Tibial nerve (tissue), 4 donors: ENCODE measurements around the gene LYSMD1. TPM values are rescaled to one million over a fixed set of nuclear protein-coding genes. Genes with fewer than 3 reads are reported as not detected.
"Not testable (repeated sequence)": the region's sequence is repeated elsewhere in the genome, so short reads cannot be mapped to it uniquely, and the experiment has no call there.

Experiments used
- DNase-seq, 2 donors: peaks; one replicate each; pipeline ENCODE4 v3.0.0-alpha.2; 2019; ENCODE audit warnings: low spot score in 2 of 2
- H3K27ac ChIP-seq, 4 donors: fragments of 200-600 bp; sonication (generic) in 3 of 4; one replicate each; pipeline ENCODE4 v1.5.1; 2017 to 2019; ENCODE audit warnings: mild to moderate bottlenecking in 1 of 4
- H3K27me3 ChIP-seq, 2 donors: fragments of 200-600 bp; sonication (generic) in 1 of 2; one replicate each; pipeline versions ENCODE4 v1.5.1 to v1.6.0; 2017 to 2019
- H3K36me3 ChIP-seq, 3 donors: fragments of 200-600 bp; sonication (generic); one replicate each; pipeline ENCODE4 v1.5.1; 2018 to 2019
- H3K4me1 ChIP-seq, 4 donors: fragments of 200-600 bp; sonication (generic) in 3 of 4; one replicate each; pipeline ENCODE4 v1.5.1; 2017 to 2019
- H3K4me3 ChIP-seq, 4 donors: fragments of 200-600 bp; sonication (generic) in 3 of 4; one replicate each; pipeline ENCODE4 v1.5.1; 2017 to 2019; ENCODE audit warnings: mild to moderate bottlenecking in 1 of 4, moderate library complexity in 1 of 4
- H3K9me3 ChIP-seq, 4 donors: fragments of 200-600 bp; sonication (generic) in 3 of 4; one replicate each; pipeline ENCODE4 v1.5.1; 2017 to 2019
- EP300 ChIP-seq, 2 donors: sonication (generic); formaldehyde crosslinking; IDR thresholded peaks; one replicate each; pipeline ENCODE4 v1.6.1; 2017; ENCODE audit warnings: antibody characterized with exemption in 2 of 2, mild to moderate bottlenecking in 1 of 2
- POLR2A ChIP-seq, 2 donors: fragments of 450-650 bp; IDR thresholded peaks; one replicate each; pipeline ENCODE4 v1.6.1; 2017; ENCODE audit warnings: antibody characterized with exemption in 2 of 2, mild to moderate bottlenecking in 2 of 2, moderate library complexity in 2 of 2
- WGBS, 2 donors: methylation state at CpG; one replicate each; pipeline ENCODE4 v1.1.5; 2018; 5-methylcytosine and 5-hydroxymethylcytosine counted together
- total RNA-seq, 4 donors: library from RNA; depleted of rRNA; stranded (reverse); fragments of >200 nt; gene quantifications; one replicate each; pipeline ENCODE4 v1.1.0, GENCODE V29; 2016
- TF ChIP-seq, protein P1 (sequence below), 5 experiments: fragments of 200-600 bp in 3 of 5; fragments of 450-650 bp in 2 of 5; sonication (generic) in 3 of 5; IDR thresholded peaks; one replicate each; pipeline ENCODE4 v1.5.1; 2016 to 2019; ENCODE audit warnings: antibody characterized with exemption in 5 of 5, mild to moderate bottlenecking in 3 of 5, moderate library complexity in 2 of 5

The LYSMD1 gene, protein sequence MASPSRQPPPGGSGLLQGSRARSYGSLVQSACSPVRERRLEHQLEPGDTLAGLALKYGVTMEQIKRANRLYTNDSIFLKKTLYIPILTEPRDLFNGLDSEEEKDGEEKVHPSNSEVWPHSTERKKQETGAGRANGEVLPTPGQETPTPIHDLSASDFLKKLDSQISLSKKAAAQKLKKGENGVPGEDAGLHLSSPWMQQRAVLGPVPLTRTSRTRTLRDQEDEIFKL
- 10 to 100 TPM; 10.1 to 16.5 (median 13.8) TPM for total RNA-seq

DNA sequence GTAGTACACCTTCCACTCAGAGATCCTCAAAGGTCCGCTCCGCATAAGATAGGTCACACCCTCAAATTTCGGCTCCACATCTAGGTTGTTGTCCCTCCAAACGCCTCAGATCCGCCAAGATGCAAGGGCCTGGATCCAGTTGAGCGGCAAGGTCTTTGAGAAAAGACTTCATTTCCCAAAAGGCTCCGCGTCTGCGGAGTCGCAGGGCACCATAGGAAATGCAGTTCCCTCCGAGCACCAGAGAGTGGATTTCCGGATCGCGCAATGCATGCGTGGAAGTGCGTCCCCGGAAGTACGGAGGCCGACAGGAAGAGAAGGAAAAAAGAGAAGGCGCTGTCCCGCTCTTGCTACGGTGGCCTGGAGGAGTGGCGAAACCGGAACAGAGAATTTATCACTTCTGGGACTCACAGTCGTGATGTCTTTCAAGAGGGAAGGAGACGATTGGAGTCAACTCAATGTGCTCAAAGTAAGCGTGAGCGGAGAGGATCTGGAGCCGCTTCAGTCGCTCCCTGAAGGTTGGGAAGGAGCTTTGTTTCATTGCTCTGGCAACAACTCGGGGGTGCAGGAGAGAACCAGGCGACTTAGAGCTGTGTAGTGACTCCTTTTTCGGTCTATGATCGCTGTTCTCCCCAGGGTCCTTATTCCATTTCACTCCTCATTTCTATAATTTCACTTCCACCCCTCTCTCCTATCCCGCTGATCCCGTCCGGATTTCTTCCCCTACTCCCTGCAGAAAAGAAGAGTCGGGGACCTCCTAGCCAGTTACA lies at the start of gene LYSMD1, which contains the start of gene SCNM1:
Gene LYSMD1, minus strand, starts transcription at position 165 of the 767 bp plus-strand sequence. CDS start 644 bp downstream, outside the sequence.
Gene SCNM1, plus strand, starts transcription at position 407 of the 767 bp plus-strand sequence. Its CDS starts 9 bp downstream, at position 416.
- H3K36me3 ChIP-seq, result peaks cover 0 to 52% (median 0%) of the 10 kb centered on the region in 3 donors
- H3K4me1 ChIP-seq, result peaks cover 5 to 43% (median 18%) of the 10 kb centered on the region in 4 donors
- WGBS, 2 donors, result 1% methylated on average over 38 of the region's 38 CpGs
- DNase-seq, result peak; percentile 91 to 98
- peak within 1 kb of the TSS; percentile 77 to 95 (median 88) for H3K27ac ChIP-seq
- TF ChIP-seq POLR2A (IDR thresholded peaks at IDR 0.05) (no peak), EP300 (IDR thresholded peaks at IDR 0.05) (peak; percentile 96 to 99)
- TF ChIP-seq, protein P1, sequence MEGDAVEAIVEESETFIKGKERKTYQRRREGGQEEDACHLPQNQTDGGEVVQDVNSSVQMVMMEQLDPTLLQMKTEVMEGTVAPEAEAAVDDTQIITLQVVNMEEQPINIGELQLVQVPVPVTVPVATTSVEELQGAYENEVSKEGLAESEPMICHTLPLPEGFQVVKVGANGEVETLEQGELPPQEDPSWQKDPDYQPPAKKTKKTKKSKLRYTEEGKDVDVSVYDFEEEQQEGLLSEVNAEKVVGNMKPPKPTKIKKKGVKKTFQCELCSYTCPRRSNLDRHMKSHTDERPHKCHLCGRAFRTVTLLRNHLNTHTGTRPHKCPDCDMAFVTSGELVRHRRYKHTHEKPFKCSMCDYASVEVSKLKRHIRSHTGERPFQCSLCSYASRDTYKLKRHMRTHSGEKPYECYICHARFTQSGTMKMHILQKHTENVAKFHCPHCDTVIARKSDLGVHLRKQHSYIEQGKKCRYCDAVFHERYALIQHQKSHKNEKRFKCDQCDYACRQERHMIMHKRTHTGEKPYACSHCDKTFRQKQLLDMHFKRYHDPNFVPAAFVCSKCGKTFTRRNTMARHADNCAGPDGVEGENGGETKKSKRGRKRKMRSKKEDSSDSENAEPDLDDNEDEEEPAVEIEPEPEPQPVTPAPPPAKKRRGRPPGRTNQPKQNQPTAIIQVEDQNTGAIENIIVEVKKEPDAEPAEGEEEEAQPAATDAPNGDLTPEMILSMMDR (IDR thresholded peaks at IDR 0.05), result peak in 2 of 5 experiments; percentile 74 to 78
- peak within 1 kb of the TSS; percentile 72 to 88 (median 76) for H3K4me3 ChIP-seq
- H3K9me3 ChIP-seq, result no peaks in the 10 kb centered on the region
- no peaks in the 10 kb centered on the region for H3K27me3 ChIP-seq

DNA sequence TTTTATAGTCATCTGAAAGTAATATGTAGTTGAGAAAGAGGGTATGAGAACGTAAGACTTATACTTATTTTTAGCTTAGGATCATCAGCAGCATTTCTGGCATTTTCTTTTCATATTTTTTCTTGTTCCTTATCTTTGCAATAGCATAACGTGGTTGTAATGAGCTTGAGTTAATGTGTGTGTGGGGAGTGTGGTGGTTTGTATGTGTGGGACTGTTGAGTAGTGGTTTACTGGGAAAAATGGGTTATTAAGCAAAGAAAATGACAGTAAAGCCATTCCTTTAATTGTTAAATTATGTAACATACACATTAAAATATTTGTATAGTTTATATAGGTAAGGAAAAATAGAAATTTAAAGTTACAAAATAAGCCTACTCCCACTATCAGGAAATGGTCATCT lies 47.9 kb upstream of the LYSMD1 start:
- no peaks in the 10 kb centered on the region for H3K27me3 ChIP-seq
- no peak overlapping the region for H3K4me3 ChIP-seq
- peaks cover 0 to 27% (median 5%) of the 10 kb centered on the region in 3 donors for H3K36me3 ChIP-seq
- WGBS, 2 donors, result 18 to 37% methylated on average over 2 of the region's 2 CpGs
- H3K27ac ChIP-seq, result no peak overlapping the region
- H3K4me1 ChIP-seq, result peaks cover 0 to 52% (median 0%) of the 10 kb centered on the region in 4 donors
- TF ChIP-seq, protein P1 (IDR thresholded peaks at IDR 0.05), result no peak
- no peak for TF ChIP-seq POLR2A (IDR thresholded peaks at IDR 0.05)
- TF ChIP-seq EP300 (IDR thresholded peaks at IDR 0.05), result no peak
- H3K9me3 ChIP-seq, result no peaks in the 10 kb centered on the region
- DNase-seq, result no peak

DNA sequence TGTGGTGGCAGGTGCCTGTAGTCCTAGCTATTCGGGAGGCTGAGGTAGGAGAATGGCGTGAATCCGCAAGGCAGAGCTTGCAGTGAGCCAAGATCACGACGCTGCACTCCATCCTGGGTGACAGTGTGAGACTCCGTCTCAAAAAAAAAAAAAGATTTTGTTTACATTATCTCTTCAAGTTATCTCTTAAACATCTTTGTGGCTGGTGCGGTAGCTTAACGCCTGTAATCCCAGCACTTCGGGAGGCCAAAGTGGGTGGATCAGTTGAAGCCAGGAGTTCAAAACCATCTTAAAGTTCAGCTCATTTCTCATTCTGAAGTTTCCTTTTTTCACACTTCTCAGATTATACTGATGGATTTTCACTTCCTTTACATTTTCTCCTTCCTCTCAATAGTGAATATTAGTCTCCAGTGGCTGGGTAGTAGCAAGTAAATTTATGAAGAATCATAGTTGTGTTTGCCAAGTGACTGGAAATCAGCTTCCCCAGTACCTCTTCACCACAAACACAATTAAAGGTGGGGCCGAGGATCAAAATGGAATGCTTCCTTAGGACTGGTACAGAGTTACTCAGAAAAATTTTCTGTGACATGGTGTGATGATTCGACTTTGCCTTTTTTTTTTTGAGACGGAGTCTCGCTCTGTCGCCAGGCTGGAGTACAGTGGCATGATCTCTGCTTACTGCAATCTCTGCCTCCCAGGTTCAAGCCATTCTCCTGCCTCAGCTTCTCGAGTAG lies 46.4 kb upstream of the LYSMD1 start:
- peaks cover 0 to 41% (median 5%) of the 10 kb centered on the region in 3 donors for H3K36me3 ChIP-seq
- no peak overlapping the region for H3K27ac ChIP-seq
- peaks cover 0 to 43% (median 0%) of the 10 kb centered on the region in 4 donors for H3K4me1 ChIP-seq
- no peak for DNase-seq
- H3K4me3 ChIP-seq, result no peak overlapping the region
- no peaks in the 10 kb centered on the region for H3K27me3 ChIP-seq
- H3K9me3 ChIP-seq, result no peaks in the 10 kb centered on the region
- TF ChIP-seq EP300 (IDR thresholded peaks at IDR 0.05) (no peak), POLR2A (IDR thresholded peaks at IDR 0.05) (no peak)
- TF ChIP-seq, protein P1 (IDR thresholded peaks at IDR 0.05), result no peak
- WGBS, 2 donors, result 84 to 89% methylated on average over 15 of the region's 15 CpGs

DNA sequence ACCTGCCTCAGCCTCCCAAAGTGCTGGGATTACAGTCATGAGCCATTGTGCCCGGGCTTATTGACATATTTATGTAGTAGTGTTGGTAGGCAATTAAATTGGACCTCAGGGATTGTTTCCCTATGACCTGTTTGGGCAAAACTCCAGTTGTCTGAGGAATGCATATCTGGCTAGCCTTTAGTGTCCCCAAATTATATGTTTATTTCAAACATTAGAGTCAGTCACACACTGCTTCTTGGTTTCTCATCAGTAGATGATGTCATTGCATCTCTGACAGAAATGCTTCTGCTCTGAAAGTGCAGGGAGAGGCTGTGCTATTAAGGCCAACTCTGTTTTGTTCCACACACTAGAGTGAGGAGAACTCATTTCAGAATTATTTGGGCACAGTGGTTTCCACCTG lies 45.1 kb upstream of the LYSMD1 start:
- Histone ChIP-seq H3K27me3 (no peaks in the 10 kb centered on the region), H3K4me1 (peaks cover 0 to 51% (median 0%) of the 10 kb centered on the region in 4 donors), H3K27ac (no peak overlapping the region), H3K4me3 (no peak overlapping the region), H3K36me3 (peaks cover 3 to 50% (median 9%) of the 10 kb centered on the region in 3 donors), H3K9me3 (no peaks in the 10 kb centered on the region)
- TF ChIP-seq, protein P1 (IDR thresholded peaks at IDR 0.05), result no peak
- TF ChIP-seq EP300 (IDR thresholded peaks at IDR 0.05) (no peak), POLR2A (IDR thresholded peaks at IDR 0.05) (no peak)
- DNase-seq, result no peak
- 68 to 73% methylated on average over 1 of the region's 1 CpG for WGBS, 2 donors

DNA sequence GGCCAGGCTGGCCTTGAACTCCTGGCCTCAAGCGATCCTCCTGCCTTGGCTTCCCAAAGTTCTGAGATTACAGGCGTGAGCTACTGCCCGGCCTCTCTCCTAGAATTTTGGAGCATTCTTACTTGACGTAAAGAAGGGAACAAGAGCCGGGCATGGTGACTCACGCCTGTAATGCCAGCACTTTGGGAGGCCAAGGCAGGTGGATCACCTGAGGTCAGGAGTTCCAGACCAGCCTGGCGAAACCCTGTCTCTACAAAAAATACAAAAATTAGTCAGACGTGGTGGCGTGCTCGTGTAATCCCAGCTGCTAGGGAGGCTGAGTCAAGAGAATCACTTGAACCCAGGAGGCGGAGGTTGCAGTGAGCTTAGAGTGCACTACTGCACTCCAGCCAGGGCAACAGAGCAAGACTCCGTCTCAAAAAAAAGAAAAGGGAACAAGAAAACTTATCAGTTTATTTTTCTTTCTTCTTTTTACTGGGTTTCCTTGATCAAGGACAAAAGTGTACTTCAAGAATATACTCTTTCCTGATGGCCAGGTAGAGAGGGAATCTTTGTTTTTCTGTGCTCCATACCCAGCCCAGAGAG lies 39.8 kb upstream of the LYSMD1 start:
- not testable (repeated sequence) for H3K9me3 ChIP-seq, DNase-seq, H3K27me3 ChIP-seq, H3K4me3 ChIP-seq, H3K27ac ChIP-seq
- Histone ChIP-seq H3K36me3 (peaks cover 3 to 65% (median 5%) of the 10 kb centered on the region in 3 donors), H3K4me1 (peaks cover 0 to 58% (median 14%) of the 10 kb centered on the region in 4 donors)
- 90 to 92% methylated on average over 12 of the region's 12 CpGs for WGBS, 2 donors
